Subcutaneous adipose tissue (tissue), 4 donors: Measurements from ENCODE around the gene PADI2. TPM values are rescaled to one million over a fixed set of nuclear protein-coding genes. Genes with fewer than 3 reads are reported as not detected.

Experiments
- CTCF ChIP-seq: fragments of 450-650 bp; IDR thresholded peaks from one replicate; pipeline ENCODE4 v1.5.1; 2016; ENCODE audit warnings: low read depth, mild to moderate bottlenecking, control low read depth, antibody characterized with exemption, moderate library complexity
- total RNA-seq, 4 donors: library from RNA; depleted of rRNA; stranded (reverse); fragments of >200 nt; gene quantifications; one replicate each; pipeline ENCODE4 v1.1.0, GENCODE V29; 2016

PADI2 gene
- total RNA-seq, 4 donors from 2014 or later: 0.19 to 2.9 (median 0.60) TPM

GRCh38 chr1:17043676-17044075, 75.6 kb downstream of the PADI2 start:
- no peak for TF ChIP-seq CTCF

- no peak for TF ChIP-seq CTCF
Observed at GRCh38 chr1:17040135-17040534, 79.1 kb downstream of the PADI2 start.

- TF ChIP-seq CTCF: no peak
Observed at GRCh38 chr1:17039522-17039921, 79.7 kb downstream of the PADI2 start.

- TF ChIP-seq CTCF: no peak
Observed at GRCh38 chr1:17033481-17033880, 85.8 kb downstream of the PADI2 start.

- no peak for TF ChIP-seq CTCF
Observed at GRCh38 chr1:17032741-17033140, 86.5 kb downstream of the PADI2 start.

- no peak for TF ChIP-seq CTCF
Observed at GRCh38 chr1:17031436-17031835, 87.8 kb downstream of the PADI2 start.

GRCh38 chr1:17030206-17030605, 89.0 kb downstream of the PADI2 start:
- TF ChIP-seq CTCF: no peak
